LNCAP (cell line): ENCODE results near the gene RASSF5.

Source experiments
- CTCF ChIP-seq: fragments of 450-650 bp; IDR thresholded peaks from 2 replicates; pipeline ENCODE4 v1.5.1; 2017; ENCODE audit warnings: mild to moderate bottlenecking

The RASSF5 gene

GRCh38 chr1:206495493-206496046 is 11.8 kb upstream of the RASSF5 start:
- TF ChIP-seq CTCF, result no peak

- TF ChIP-seq CTCF, result no peak
Measured at GRCh38 chr1:206496131-206496793, 11.1 kb upstream of the RASSF5 start.

GRCh38 chr1:206497363-206497762 is 10.0 kb upstream of the RASSF5 start:
- TF ChIP-seq CTCF, result no peak

- no peak for TF ChIP-seq CTCF
Measured at GRCh38 chr1:206497774-206498173, 9.6 kb upstream of the RASSF5 start.

- no peak for TF ChIP-seq CTCF
Measured at GRCh38 chr1:206498685-206499084, 8.6 kb upstream of the RASSF5 start.

GRCh38 chr1:206500046-206500445 is 7.3 kb upstream of the RASSF5 start:
- no peak for TF ChIP-seq CTCF

- TF ChIP-seq CTCF, result no peak
Measured at GRCh38 chr1:206501881-206502280, 5.5 kb upstream of the RASSF5 start.

- no peak for TF ChIP-seq CTCF
Measured at GRCh38 chr1:206502403-206502802, 4.9 kb upstream of the RASSF5 start.
